GM12892 (cell line): ENCODE data around the gene LOC128125822.

ENCODE experiments used
- POLR2A ChIP-seq: IDR thresholded peaks from 2 replicates; pipeline ENCODE4 v1.6.1; 2011; ENCODE audit warnings: low read depth, low read length, control low read depth
- POLR2AphosphoS5 ChIP-seq: IDR thresholded peaks from 2 replicates; pipeline ENCODE4 v1.6.1; 2011; ENCODE audit warnings: low read depth, low read length, control low read depth
- TAF1 ChIP-seq: IDR thresholded peaks from 2 replicates; pipeline ENCODE4 v1.6.1; 2011; ENCODE audit warnings: low read depth, mild to moderate bottlenecking, control low read depth, low read length, borderline replicate concordance

DNA sequence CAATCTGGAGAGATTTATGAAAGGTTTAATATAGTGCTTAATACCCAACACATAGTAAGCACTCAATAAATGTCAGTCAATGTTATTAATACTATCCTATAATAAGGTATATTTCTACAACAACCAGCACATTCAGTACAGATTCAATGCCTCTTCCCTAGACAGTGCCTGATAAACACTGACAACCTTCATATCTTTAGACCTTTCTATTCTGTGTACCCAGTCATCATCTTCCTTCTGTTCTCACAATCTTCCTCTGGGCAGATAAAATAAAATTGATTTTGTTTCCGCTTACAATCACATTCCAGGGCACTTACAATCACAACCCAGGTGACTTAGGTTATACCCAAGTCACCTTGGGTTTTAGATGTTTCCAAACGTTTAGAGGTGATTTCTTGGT, 11.0 kb upstream of the LOC128125822 start:
- TF ChIP-seq POLR2AphosphoS5: no peak
- TF ChIP-seq POLR2A: no peak
- TF ChIP-seq TAF1: no peak
